OCI-LY3 (cell line): Measurements from ENCODE around the gene GNS.

Experiments
- EZH2phosphoT487 ChIP-seq: fragments of 200-600 bp; shearing (Covaris generic); IDR thresholded peaks from 2 replicates; pipeline ENCODE4 v1.6.1; 2018; ENCODE audit warnings: antibody characterized with exemption, mixed run types, low read depth
- TF ChIP-seq, protein P1 (sequence below): fragments of 200-600, 300-600 bp; sonication (generic); IDR thresholded peaks from 2 replicates; pipeline ENCODE4 v1.5.1; 2014; ENCODE audit warnings: antibody characterized with exemption, low read length, low read depth

- TF ChIP-seq, protein P1, sequence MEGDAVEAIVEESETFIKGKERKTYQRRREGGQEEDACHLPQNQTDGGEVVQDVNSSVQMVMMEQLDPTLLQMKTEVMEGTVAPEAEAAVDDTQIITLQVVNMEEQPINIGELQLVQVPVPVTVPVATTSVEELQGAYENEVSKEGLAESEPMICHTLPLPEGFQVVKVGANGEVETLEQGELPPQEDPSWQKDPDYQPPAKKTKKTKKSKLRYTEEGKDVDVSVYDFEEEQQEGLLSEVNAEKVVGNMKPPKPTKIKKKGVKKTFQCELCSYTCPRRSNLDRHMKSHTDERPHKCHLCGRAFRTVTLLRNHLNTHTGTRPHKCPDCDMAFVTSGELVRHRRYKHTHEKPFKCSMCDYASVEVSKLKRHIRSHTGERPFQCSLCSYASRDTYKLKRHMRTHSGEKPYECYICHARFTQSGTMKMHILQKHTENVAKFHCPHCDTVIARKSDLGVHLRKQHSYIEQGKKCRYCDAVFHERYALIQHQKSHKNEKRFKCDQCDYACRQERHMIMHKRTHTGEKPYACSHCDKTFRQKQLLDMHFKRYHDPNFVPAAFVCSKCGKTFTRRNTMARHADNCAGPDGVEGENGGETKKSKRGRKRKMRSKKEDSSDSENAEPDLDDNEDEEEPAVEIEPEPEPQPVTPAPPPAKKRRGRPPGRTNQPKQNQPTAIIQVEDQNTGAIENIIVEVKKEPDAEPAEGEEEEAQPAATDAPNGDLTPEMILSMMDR: no peak
- no peak for TF ChIP-seq EZH2phosphoT487
Measured at GRCh38 chr12:64667793-64668192, 91.4 kb downstream of the GNS start.
